ENCODE data around the gene ORM1. TPM values are rescaled to one million over a fixed set of nuclear protein-coding genes. Genes with fewer than 3 reads are reported as not detected.

ORM1 gene
- total and polyA plus RNA-seq, 12 donors, result 0.13 to 0.70 (median 0.55) TPM; not detected in 7

DNA sequence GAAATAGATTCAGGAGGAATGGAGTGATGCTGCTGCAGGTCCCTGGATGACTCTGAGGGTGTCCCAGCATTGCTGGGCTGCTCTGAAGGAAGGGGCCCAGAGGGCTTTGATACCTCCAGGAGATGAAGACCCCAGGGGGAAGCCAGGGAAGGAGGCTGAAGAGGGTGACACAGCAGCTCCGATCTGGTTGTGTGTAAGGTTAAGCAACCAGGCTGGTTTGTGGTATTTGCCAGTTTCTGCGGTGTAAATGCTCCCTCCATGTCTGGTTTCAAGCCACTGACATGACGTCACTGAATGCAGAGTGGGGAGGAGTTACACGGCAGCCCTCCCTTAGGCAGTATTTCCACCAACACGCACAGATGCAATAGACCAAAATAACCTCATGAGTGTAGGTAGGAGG lies 40.0 kb upstream of the ORM1 start:
- H3K27me3 ChIP-seq, result no peaks in the 10 kb centered on the region
- no peak overlapping the region for H3K27ac ChIP-seq
- intact Hi-C loops (cut with DNase I), result loop anchor here in 1 of 10 donors (5.0 to 10.0 kb wide), 2 partner anchors 128 to 186 kb away; partner anchors contain the start of genes COL27A1 and KIF12
- no peak for ATAC-seq
- DNase-seq, result no peak
- peaks cover 0 to 16% (median 5%) of the 10 kb centered on the region in 9 donors for H3K4me1 ChIP-seq
- TF ChIP-seq, protein P1, sequence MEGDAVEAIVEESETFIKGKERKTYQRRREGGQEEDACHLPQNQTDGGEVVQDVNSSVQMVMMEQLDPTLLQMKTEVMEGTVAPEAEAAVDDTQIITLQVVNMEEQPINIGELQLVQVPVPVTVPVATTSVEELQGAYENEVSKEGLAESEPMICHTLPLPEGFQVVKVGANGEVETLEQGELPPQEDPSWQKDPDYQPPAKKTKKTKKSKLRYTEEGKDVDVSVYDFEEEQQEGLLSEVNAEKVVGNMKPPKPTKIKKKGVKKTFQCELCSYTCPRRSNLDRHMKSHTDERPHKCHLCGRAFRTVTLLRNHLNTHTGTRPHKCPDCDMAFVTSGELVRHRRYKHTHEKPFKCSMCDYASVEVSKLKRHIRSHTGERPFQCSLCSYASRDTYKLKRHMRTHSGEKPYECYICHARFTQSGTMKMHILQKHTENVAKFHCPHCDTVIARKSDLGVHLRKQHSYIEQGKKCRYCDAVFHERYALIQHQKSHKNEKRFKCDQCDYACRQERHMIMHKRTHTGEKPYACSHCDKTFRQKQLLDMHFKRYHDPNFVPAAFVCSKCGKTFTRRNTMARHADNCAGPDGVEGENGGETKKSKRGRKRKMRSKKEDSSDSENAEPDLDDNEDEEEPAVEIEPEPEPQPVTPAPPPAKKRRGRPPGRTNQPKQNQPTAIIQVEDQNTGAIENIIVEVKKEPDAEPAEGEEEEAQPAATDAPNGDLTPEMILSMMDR (IDR thresholded peaks at IDR 0.05), result no peak
- peaks cover 0 to 9% (median 0%) of the 10 kb centered on the region in 9 donors for H3K36me3 ChIP-seq
- H3K9me3 ChIP-seq, result no peaks in the 10 kb centered on the region
- H3K4me3 ChIP-seq, result no peak overlapping the region
- WGBS, 2 donors, result 70 to 74% methylated on average over 5 of the region's 5 CpGs

DNA sequence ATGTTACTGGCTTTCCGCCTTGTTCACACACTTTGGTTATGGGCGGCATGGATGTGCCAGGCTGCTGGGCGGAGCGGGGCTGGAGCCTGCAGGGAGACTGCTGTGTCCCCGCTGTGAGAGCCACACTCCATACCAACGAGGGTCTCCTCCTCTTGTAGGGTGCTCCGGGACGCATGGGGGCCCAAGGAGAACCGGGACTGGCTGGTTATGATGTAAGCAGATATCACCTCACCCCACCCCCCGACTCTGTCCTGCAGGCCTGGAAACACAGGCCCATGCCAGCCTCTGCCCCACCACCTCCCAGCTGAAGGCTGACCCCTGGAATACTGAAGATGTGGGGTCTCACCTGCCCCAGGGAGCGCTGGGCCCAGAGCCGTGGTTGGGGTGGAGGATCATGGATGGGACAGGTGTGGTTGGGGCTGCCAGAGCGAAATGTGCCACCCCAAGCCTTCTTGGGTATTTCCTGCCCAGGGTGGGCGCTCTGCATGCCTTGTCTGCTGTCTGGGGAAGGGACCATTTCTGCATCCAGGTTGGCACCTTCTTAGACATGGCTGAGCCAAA lies 39.3 kb upstream of the ORM1 start:
- intact Hi-C loops (cut with DNase I), result loop anchor here in 1 of 10 donors (5.0 to 10.0 kb wide), 2 partner anchors 129 to 186 kb away; partner anchors contain the start of genes COL27A1 and KIF12
- 95% methylated on average over 14 of the region's 14 CpGs for WGBS, 2 donors
- Histone ChIP-seq H3K9me3 (no peaks in the 10 kb centered on the region), H3K27ac (no peak overlapping the region), H3K36me3 (peaks cover 0 to 9% (median 0%) of the 10 kb centered on the region in 9 donors), H3K27me3 (no peaks in the 10 kb centered on the region), H3K4me3 (no peak overlapping the region), H3K4me1 (peaks cover 0 to 16% (median 5%) of the 10 kb centered on the region in 9 donors)
- ATAC-seq, result no peak
- TF ChIP-seq, protein P1 (IDR thresholded peaks at IDR 0.05), result no peak
- no peak for DNase-seq

DNA sequence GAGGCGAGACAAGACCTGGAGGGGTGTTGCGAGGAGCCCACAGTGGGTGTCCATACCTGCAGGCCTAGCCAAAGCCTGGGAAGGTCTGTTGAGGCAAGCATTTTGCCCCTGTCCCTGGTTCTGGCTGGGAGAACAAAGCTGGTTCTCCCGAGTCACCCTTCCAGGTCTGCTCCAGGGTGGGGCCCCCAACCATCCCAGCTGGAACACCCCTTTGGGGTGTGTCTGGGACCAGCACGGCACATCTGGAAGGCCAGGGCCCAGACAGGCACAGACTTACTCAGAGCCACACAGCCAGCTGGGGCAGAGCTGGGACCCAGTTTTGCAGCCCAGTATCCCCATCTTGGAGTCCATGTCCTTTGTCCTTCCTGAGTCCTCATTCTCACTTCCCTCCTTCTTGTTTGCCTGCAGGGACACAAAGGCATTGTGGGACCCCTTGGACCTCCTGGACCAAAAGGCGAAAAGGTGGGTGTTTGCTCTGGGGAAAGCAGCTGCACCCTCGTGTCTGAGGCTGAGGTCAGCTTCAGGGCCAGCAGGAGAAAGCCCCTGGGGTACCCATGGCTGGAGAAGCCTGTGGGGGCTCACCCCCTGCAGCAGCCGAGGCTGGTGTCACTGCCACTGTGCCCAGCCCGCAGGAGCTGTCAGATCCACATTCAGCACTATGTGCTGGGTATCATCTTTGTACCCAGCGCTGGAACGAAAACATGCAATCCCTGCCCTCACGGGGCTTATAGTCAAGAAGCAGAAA lies 38.4 kb upstream of the ORM1 start:
- H3K36me3 ChIP-seq, result peaks cover 0 to 9% (median 0%) of the 10 kb centered on the region in 9 donors
- H3K4me3 ChIP-seq, result no peak overlapping the region
- no peak for DNase-seq
- TF ChIP-seq, protein P1 (IDR thresholded peaks at IDR 0.05), result no peak
- ATAC-seq, result no peak
- whole genome bisulfite sequencing, 2 donors, result 94% methylated on average over 11 of the region's 11 CpGs
- no peaks in the 10 kb centered on the region for H3K9me3 ChIP-seq
- no peak overlapping the region for H3K27ac ChIP-seq
- no peaks in the 10 kb centered on the region for H3K27me3 ChIP-seq
- intact Hi-C loops (cut with DNase I), result loop anchor here in 3 of 10 donors (5.0 to 10.0 kb wide), 4 partner anchors 130 to 197 kb away; partner anchors contain the start of genes COL27A1 (in 1 of the 3) and KIF12 (in 1 of the 3)
- peaks cover 0 to 16% (median 5%) of the 10 kb centered on the region in 9 donors for H3K4me1 ChIP-seq

DNA sequence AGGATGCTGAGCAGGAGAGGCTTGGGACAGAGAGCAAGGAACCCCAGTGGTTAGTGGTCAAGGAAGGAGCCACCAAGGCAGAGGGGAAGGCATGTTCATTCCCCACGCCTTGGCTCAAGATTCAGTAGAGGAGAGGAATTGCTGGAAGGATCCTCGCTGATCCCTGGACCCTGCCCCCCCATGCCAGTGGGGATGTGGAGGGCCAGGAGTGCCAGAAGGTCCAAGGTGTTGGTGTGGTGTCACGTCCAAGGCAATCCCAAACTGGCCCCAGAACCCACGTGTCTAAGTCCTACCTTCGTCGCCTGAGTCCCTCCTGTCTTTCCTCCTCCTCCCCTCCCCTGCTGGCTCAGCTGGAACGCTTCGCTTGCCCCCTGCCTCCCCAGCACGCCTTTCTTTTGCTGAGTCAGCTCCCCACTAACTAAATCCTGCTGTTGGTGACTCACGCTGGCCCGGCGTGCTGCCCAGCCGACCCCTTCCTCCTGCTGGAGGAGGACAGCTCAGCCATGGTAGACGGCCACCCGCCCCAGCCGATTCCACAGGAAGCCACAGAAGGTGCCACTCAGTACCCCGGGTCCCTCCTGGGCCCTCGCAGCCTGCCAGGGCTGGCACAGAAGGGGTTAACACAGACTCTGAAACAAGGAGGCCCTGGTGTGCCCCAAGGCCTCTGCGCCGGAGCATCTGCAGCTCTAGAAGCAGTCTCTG lies 37.6 kb upstream of the ORM1 start:
- TF ChIP-seq, protein P1 (IDR thresholded peaks at IDR 0.05), result no peak
- peaks cover 0 to 16% (median 5%) of the 10 kb centered on the region in 9 donors for H3K4me1 ChIP-seq
- ATAC-seq (no peak), DNase-seq (no peak)
- intact Hi-C loops (cut with DNase I), result loop anchor here in 3 of 10 donors (5.0 to 10.0 kb wide), 3 partner anchors 131 to 198 kb away; partner anchors contain the start of gene COL27A1 (in 1 of the 3)
- no peak overlapping the region for H3K27ac ChIP-seq
- H3K9me3 ChIP-seq, result no peaks in the 10 kb centered on the region
- no peak overlapping the region for H3K4me3 ChIP-seq
- WGBS, 2 donors, result 71 to 80% methylated on average over 20 of the region's 20 CpGs
- H3K27me3 ChIP-seq, result no peaks in the 10 kb centered on the region
- peaks cover 0 to 9% (median 0%) of the 10 kb centered on the region in 9 donors for H3K36me3 ChIP-seq

Data from heart right ventricle (tissue), 16 donors.